Testis (tissue), 3 donors: ENCODE results near the gene BOLA1. TPM values are rescaled to one million over a fixed set of nuclear protein-coding genes. Genes with fewer than 3 reads are reported as not detected.
"Not testable (repeated sequence)": the region's sequence is repeated elsewhere in the genome, so short reads cannot be mapped to it uniquely, and the experiment has no call there.

Experiments
- DNase-seq: peaks from one replicate; pipeline ENCODE4 v3.0.0-alpha.2; 2019
- H3K27ac ChIP-seq, 2 donors: fragments of 200-600 bp; sonication (generic); one replicate each; pipeline ENCODE4 v1.5.1; 2019
- H3K27me3 ChIP-seq: fragments of 200-600 bp; sonication (generic); one replicate; pipeline ENCODE4 v1.5.1; 2019
- H3K36me3 ChIP-seq: fragments of 200-600 bp; sonication (generic); one replicate; pipeline ENCODE4 v1.5.1; 2017; ENCODE audit warnings: low read depth; ENCODE audit errors: missing control alignments
- H3K4me1 ChIP-seq: fragments of 200-600 bp; sonication (generic); one replicate; pipeline ENCODE4 v1.5.1; 2019
- H3K4me3 ChIP-seq, 2 donors: fragments of 200-600 bp; sonication (generic); one replicate each; pipeline ENCODE4 v1.5.1; 2017 to 2019
- H3K9me3 ChIP-seq: fragments of 200-600 bp; sonication (generic); one replicate; pipeline ENCODE4 v1.5.1; 2017
- CTCF ChIP-seq, 3 experiments: fragments of 450-650 bp in 2 of 3; fragments of 200-600 bp in 1 of 3; sonication (generic) in 1 of 3; IDR thresholded peaks; one replicate each; pipeline ENCODE4 v1.5.1; 2016 to 2019; ENCODE audit warnings: antibody characterized with exemption in 3 of 3, mild to moderate bottlenecking in 2 of 3, moderate library complexity in 1 of 3
- POLR2A ChIP-seq: fragments of 450-650 bp; IDR thresholded peaks from one replicate; pipeline ENCODE4 v1.6.1; 2017; ENCODE audit warnings: antibody characterized with exemption, mild to moderate bottlenecking, moderate library complexity
- WGBS, 2 donors: methylation state at CpG; one replicate each; pipeline ENCODE4 v1.1.5; 2018; 5-methylcytosine and 5-hydroxymethylcytosine counted together
- intact Hi-C: fragments of 100-400 bp; cut with DNase I; formaldehyde crosslinking; loops from one replicate; pipeline ENCODE4 v1.15.1; 2023; ENCODE audit warnings: low total_unique reads
- polyA plus RNA-seq: library from polyadenylated mRNA; stranded (reverse); fragments of 350-450 nt; fragmentation: Illumina TruSeq; extraction: RNeasy Lipid Tissue Mini Kit (QIAGEN cat#74804); gene quantifications from one replicate; pipeline ENCODE4 v1.2.3, GENCODE V29; 2014; ENCODE audit warnings: low read depth, low replicate concordance; ENCODE audit not compliant: insufficient read depth
- total RNA-seq, 2 donors: library from RNA; depleted of rRNA; stranded (reverse); fragments of >200 nt; gene quantifications; one replicate each; pipeline ENCODE4 v1.2.3, GENCODE V29; 2016

Gene BOLA1
- total and polyA plus RNA-seq, 3 donors from 2014 or later: 16.7 to 33.5 (median 30.6) TPM

- peak overlapping the region; percentile 69 to 86 for H3K4me3 ChIP-seq
- no peaks in the 10 kb centered on the region for H3K27me3 ChIP-seq
- DNase-seq: peak; percentile 97
- H3K27ac ChIP-seq: peak overlapping the region; percentile 97 to 100
- H3K9me3 ChIP-seq: no peaks in the 10 kb centered on the region
- H3K4me1 ChIP-seq: peaks cover 5% of the 10 kb centered on the region
- intact Hi-C loops: no loop called here
- TF ChIP-seq POLR2A: peak; percentile 99
- TF ChIP-seq CTCF (IDR thresholded peaks at IDR 0.05): no peak
- WGBS, 2 donors: 0 to 1% methylated on average over 44 to 62 of the region's 62 CpGs
- no peaks in the 10 kb centered on the region for H3K36me3 ChIP-seq
Measured at GRCh38 chr1:149886396-149887195, 12.8 kb upstream of the BOLA1 start.

DNA sequence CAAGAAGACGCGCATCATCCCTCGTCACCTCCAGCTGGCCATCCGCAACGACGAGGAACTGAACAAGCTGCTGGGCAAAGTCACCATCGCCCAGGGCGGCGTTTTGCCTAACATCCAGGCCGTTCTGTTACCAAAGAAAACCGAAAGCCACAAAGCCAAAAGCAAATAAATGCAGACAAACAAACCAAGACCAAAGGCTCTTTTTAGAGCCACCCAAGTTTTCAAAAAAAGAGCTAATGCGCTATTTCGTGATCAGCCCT, 12.2 kb upstream of the BOLA1 start:
- 0% methylated on average over 10 to 13 of the region's 13 CpGs for WGBS, 2 donors
- H3K36me3 ChIP-seq, intact Hi-C loops, H3K4me1 ChIP-seq, H3K27me3 ChIP-seq, H3K9me3 ChIP-seq, DNase-seq: not testable (repeated sequence)
- Histone ChIP-seq H3K4me3 (peak overlapping the region; percentile 69 to 86), H3K27ac (peak overlapping the region; percentile 97 to 100)

DNA sequence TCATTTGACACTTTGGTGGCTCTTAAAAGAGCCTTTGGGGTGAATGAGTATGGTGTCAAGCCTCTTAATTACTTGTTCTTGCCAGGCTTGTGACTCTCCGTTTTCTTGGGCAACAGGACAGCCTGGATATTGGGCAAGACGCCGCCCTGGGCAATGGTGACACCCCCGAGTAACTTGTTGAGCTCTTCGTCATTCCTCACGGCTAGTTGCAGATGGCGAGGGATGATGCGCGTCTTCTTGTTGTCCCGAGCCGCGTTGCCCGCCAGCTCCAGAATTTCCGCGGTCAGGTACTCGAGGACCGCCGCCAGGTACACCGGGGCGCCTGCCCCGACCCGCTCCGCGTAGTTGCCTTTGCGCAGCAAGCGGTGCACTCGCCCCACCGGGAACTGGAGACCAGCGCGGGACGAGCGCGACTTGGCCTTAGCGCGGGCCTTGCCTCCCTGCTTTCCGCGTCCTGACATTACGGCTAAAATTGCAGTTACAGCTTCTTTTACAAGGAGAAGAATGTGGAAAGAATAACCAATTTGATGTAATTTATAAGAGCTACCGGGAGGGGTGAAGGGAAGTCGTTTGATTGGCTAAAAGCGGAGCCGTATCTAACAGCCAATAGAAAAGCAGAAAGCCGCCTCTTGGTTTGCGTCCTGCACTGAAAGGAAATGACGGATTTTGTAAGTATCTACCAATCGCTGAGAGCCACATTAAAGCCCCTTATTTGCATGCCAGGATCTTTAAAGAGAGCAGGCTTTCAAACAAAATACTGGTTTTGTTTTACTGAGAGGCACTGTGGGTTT, 11.7 kb upstream of the BOLA1 start:
- Histone ChIP-seq H3K27ac (peak overlapping the region; percentile 97 to 100), H3K27me3 (no peaks in the 10 kb centered on the region), H3K4me1 (peaks cover 5% of the 10 kb centered on the region), H3K4me3 (peak overlapping the region; percentile 69 to 86), H3K36me3 (no peaks in the 10 kb centered on the region), H3K9me3 (no peaks in the 10 kb centered on the region)
- 0% methylated on average over 44 to 46 of the region's 46 CpGs for WGBS, 2 donors
- intact Hi-C loops: no loop called here
- DNase-seq: peak; percentile 96
- peak; percentile 36 for TF ChIP-seq POLR2A
- TF ChIP-seq CTCF (IDR thresholded peaks at IDR 0.05): peak in 1 of 3 experiments; percentile 3

DNA sequence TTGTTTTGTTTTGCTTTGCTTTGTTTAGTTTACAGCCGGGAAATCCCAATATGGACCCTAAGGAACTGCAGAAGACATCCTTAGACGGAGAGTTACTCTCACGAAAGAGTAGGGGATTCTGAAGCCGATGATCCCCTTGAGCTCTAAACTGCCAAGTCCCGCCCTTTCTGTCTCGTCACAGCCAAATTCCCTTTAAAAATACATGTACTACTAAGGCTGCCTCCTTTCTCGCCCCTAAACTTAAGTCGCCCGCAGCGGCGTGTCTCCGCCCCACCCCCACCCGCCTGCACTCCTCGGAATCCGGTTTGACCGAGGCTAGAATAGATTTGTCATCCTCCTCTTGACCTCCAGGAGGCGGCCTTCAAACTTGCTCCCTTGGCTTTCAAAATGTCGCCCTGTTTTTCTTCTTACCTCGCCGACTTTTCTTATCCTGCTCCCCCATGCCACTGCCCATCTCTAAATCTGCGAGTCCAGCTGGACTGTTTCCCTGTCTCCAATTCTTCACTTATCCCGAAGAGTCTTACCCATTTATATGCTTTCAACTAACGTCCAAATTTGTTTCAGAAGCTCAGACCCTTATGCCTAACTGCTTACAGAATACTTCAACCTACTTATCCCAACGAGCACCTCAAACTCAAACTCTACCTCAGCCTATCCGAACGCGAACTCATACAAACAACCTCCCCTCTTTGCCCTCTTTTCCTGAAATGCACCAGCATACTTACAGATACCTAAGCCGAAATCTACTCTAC, 10.9 kb upstream of the BOLA1 start:
- H3K36me3 ChIP-seq: no peaks in the 10 kb centered on the region
- H3K9me3 ChIP-seq: no peaks in the 10 kb centered on the region
- 1% methylated on average over 28 of the region's 28 CpGs for WGBS, 2 donors
- no peaks in the 10 kb centered on the region for H3K27me3 ChIP-seq
- H3K4me1 ChIP-seq: peaks cover 5% of the 10 kb centered on the region
- H3K27ac ChIP-seq: peak overlapping the region; percentile 97 to 100
- H3K4me3 ChIP-seq: peak overlapping the region; percentile 69 to 86
- intact Hi-C loops: no loop called here
- DNase-seq: peak; percentile 85
- TF ChIP-seq POLR2A (peak; percentile 92), CTCF (IDR thresholded peaks at IDR 0.05) (peak; percentile 20 to 54 (median 46))

DNA sequence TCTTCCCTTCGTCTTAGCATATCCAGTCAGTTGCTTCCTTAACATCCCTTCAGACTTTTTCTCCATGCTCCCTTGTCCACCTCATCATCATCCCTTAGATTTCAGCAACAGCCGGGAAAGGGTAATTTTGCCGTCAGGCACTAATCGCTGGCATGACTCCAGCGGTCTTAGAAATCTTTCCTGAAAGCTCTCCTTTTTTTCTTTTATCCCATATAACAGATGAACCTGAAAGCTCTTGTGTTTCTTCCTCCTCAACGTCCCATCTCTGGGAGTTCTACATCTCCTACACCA, 10.4 kb upstream of the BOLA1 start:
- Histone ChIP-seq H3K9me3 (no peaks in the 10 kb centered on the region), H3K4me1 (peaks cover 5% of the 10 kb centered on the region), H3K4me3 (peak overlapping the region; percentile 69 to 86), H3K36me3 (no peaks in the 10 kb centered on the region), H3K27me3 (no peaks in the 10 kb centered on the region), H3K27ac (peak overlapping the region; percentile 97 to 100)
- TF ChIP-seq POLR2A: no peak
- no peak for TF ChIP-seq CTCF (IDR thresholded peaks at IDR 0.05)
- WGBS, 2 donors: 5 to 9% methylated on average over 6 of the region's 6 CpGs
- intact Hi-C loops: no loop called here
- DNase-seq: peak; percentile 52
